Ascending aorta (tissue), 2 donors: ENCODE measurements around the gene SCMH1. TPM values are rescaled to one million over a fixed set of nuclear protein-coding genes. Genes with fewer than 3 reads are reported as not detected.
"Not testable (repeated sequence)": the region's sequence is repeated elsewhere in the genome, so short reads cannot be mapped to it uniquely, and the experiment has no call there.

Experiments used
- DNase-seq, 2 donors: peaks; one replicate each; pipeline ENCODE4 v3.0.0-alpha.2; 2019; ENCODE audit warnings: low spot score in 2 of 2
- H3K27ac ChIP-seq, 2 donors: fragments of 200-600 bp; sonication (generic); one replicate each; pipeline ENCODE4 v1.5.1; 2016 to 2017; ENCODE audit warnings: mild to moderate bottlenecking in 1 of 2
- H3K27me3 ChIP-seq: fragments of 200-600 bp; sonication (generic); one replicate; pipeline ENCODE4 v1.5.1; 2017
- H3K36me3 ChIP-seq, 2 donors: fragments of 200-600 bp; sonication (generic); one replicate each; pipeline ENCODE4 v1.5.1; 2016
- H3K4me1 ChIP-seq, 2 donors: fragments of 200-600 bp; sonication (generic); one replicate each; pipeline ENCODE4 v1.5.1; 2016 to 2017; ENCODE audit warnings: mild to moderate bottlenecking in 1 of 2
- H3K4me3 ChIP-seq, 2 donors: fragments of 200-600 bp; sonication (generic); one replicate each; pipeline ENCODE4 v1.5.1; 2016 to 2017; ENCODE audit warnings: mild to moderate bottlenecking in 1 of 2
- H3K9me3 ChIP-seq, 2 donors: fragments of 200-600 bp; sonication (generic); one replicate each; pipeline ENCODE4 v1.5.1; 2016
- CTCF ChIP-seq, 3 experiments: fragments of 200-600 bp in 2 of 3; fragments of 450-650 bp in 1 of 3; sonication (generic) in 2 of 3; IDR thresholded peaks; one replicate each; pipeline ENCODE4 v1.5.1; 2016 to 2019; ENCODE audit warnings: antibody characterized with exemption in 3 of 3, mild to moderate bottlenecking in 1 of 3, moderate library complexity in 1 of 3
- intact Hi-C: fragments of 100-400 bp; cut with DNase I; formaldehyde crosslinking; loops from one replicate; pipeline ENCODE4 v1.15.1; 2023
- total RNA-seq: library from RNA; depleted of rRNA; stranded (reverse); fragments of >200 nt; gene quantifications from one replicate; pipeline ENCODE4 v1.1.0, GENCODE V29; 2016

Gene SCMH1
- total RNA-seq, 1 donor from 2014 or later: 55.9 TPM

- H3K4me1 ChIP-seq: no peaks in the 10 kb centered on the region
- no peaks in the 10 kb centered on the region for H3K27me3 ChIP-seq
- H3K9me3 ChIP-seq: peaks cover 0 to 13% of the 10 kb centered on the region in 2 donors
- no peak for DNase-seq
- no peaks in the 10 kb centered on the region for H3K36me3 ChIP-seq
- H3K4me3 ChIP-seq: no peak overlapping the region
- TF ChIP-seq CTCF (IDR thresholded peaks at IDR 0.05): no peak
- intact Hi-C loops: no loop called here
- no peak overlapping the region for H3K27ac ChIP-seq
These were observed 28.8 kb downstream of the SCMH1 start for GRCh38 chr1:41213341-41213740.

GRCh38 chr1:41211608-41212007 lies 30.5 kb downstream of the SCMH1 start:
- H3K9me3 ChIP-seq, DNase-seq, H3K4me3 ChIP-seq, H3K27me3 ChIP-seq, intact Hi-C loops, H3K27ac ChIP-seq, H3K36me3 ChIP-seq, H3K4me1 ChIP-seq: not testable (repeated sequence)

GRCh38 chr1:41207053-41207452 lies 35.1 kb downstream of the SCMH1 start:
- H3K27me3 ChIP-seq, H3K27ac ChIP-seq, H3K4me1 ChIP-seq, H3K4me3 ChIP-seq, H3K36me3 ChIP-seq, H3K9me3 ChIP-seq, DNase-seq, intact Hi-C loops: not testable (repeated sequence)

GRCh38 chr1:41200728-41201127 lies 41.4 kb downstream of the SCMH1 start:
- Histone ChIP-seq H3K36me3 (no peaks in the 10 kb centered on the region), H3K27ac (no peak overlapping the region), H3K4me1 (no peaks in the 10 kb centered on the region), H3K4me3 (no peak overlapping the region), H3K9me3 (no peaks in the 10 kb centered on the region), H3K27me3 (no peaks in the 10 kb centered on the region)
- intact Hi-C loops: no loop called here
- no peak for TF ChIP-seq CTCF (IDR thresholded peaks at IDR 0.05)
- DNase-seq: no peak

GRCh38 chr1:41199375-41199774 lies 42.7 kb downstream of the SCMH1 start:
- Histone ChIP-seq H3K4me1 (no peaks in the 10 kb centered on the region), H3K36me3 (no peaks in the 10 kb centered on the region), H3K27ac (no peak overlapping the region), H3K27me3 (no peaks in the 10 kb centered on the region), H3K4me3 (no peak overlapping the region), H3K9me3 (no peaks in the 10 kb centered on the region)
- no peak for TF ChIP-seq CTCF (IDR thresholded peaks at IDR 0.05)
- intact Hi-C loops: no loop called here
- no peak for DNase-seq

- Histone ChIP-seq H3K27ac (no peak overlapping the region), H3K4me1 (no peaks in the 10 kb centered on the region), H3K36me3 (no peaks in the 10 kb centered on the region), H3K27me3 (no peaks in the 10 kb centered on the region), H3K9me3 (no peaks in the 10 kb centered on the region), H3K4me3 (no peak overlapping the region)
- TF ChIP-seq CTCF (IDR thresholded peaks at IDR 0.05): no peak
- intact Hi-C loops: no loop called here
- no peak for DNase-seq
These were observed 49.5 kb downstream of the SCMH1 start for GRCh38 chr1:41192456-41193178.

- DNase-seq: no peak
- intact Hi-C loops: no loop called here
- Histone ChIP-seq H3K36me3 (no peaks in the 10 kb centered on the region), H3K4me3 (no peak overlapping the region), H3K27ac (no peak overlapping the region), H3K9me3 (no peaks in the 10 kb centered on the region), H3K27me3 (no peaks in the 10 kb centered on the region), H3K4me1 (peaks cover 0 to 3% of the 10 kb centered on the region in 2 donors)
- no peak for TF ChIP-seq CTCF (IDR thresholded peaks at IDR 0.05)
These were observed 57.7 kb downstream of the SCMH1 start for GRCh38 chr1:41184446-41184845.

- H3K4me3 ChIP-seq, DNase-seq, H3K4me1 ChIP-seq, H3K27ac ChIP-seq, intact Hi-C loops, H3K27me3 ChIP-seq, H3K36me3 ChIP-seq, H3K9me3 ChIP-seq: not testable (repeated sequence)
These were observed 63.9 kb downstream of the SCMH1 start for GRCh38 chr1:41178230-41178629.
